Left lung (tissue), 10 donors: ENCODE data around the gene P2RX5. TPM values are rescaled to one million over a fixed set of nuclear protein-coding genes. Genes with fewer than 3 reads are reported as not detected.

Source experiments
- ATAC-seq: fragments of 200-7000 bp; cut with Tn5 transposase; one replicate; pipeline ENCODE4 v1.9.1; 2020; ENCODE audit warnings: moderate library complexity
- DNase-seq, 4 donors: peaks; one replicate each; pipeline ENCODE4 v3.0.0-alpha.2; 2013 to 2020
- H3K27ac ChIP-seq, 2 donors: fragments of 200-600 bp; sonication (generic) in 1 of 2; one replicate each; pipeline versions ENCODE4 v1.5.0 to v1.8.0; 2020 to 2021
- H3K27me3 ChIP-seq, 2 donors: fragments of 200-600 bp; sonication (generic) in 1 of 2; one replicate each; pipeline versions ENCODE4 v1.5.0 to v1.8.0; 2020 to 2021
- H3K36me3 ChIP-seq, 2 donors: fragments of 200-600 bp; sonication (generic) in 1 of 2; one replicate each; pipeline versions ENCODE4 v1.5.0 to v1.8.0; 2020 to 2021
- H3K4me1 ChIP-seq, 2 donors: fragments of 200-600 bp; one replicate each; pipeline ENCODE4 v1.8.0; 2021
- H3K4me3 ChIP-seq, 2 donors: fragments of 200-600 bp; sonication (generic) in 1 of 2; one replicate each; pipeline versions ENCODE4 v1.5.0 to v1.8.0; 2020 to 2021; ENCODE audit warnings: mild to moderate bottlenecking in 1 of 2
- H3K9me3 ChIP-seq, 2 donors: fragments of 200-600 bp; sonication (generic) in 1 of 2; one replicate each; pipeline versions ENCODE4 v1.5.0 to v1.8.0; 2020 to 2021
- intact Hi-C, 2 donors: fragments of 100-400 bp; cut with DNase I; formaldehyde crosslinking; loops; one replicate each; pipeline versions ENCODE4 v1.11.2 to v1.14.2; 2022
- polyA plus RNA-seq, 6 donors: library from polyadenylated mRNA; unstranded; fragments of 120-200 nt; gene quantifications; one replicate each; pipeline ENCODE4 v1.2.1, GENCODE V29; 2013; ENCODE audit not compliant: insufficient read length in 6 of 6
- total RNA-seq, 2 donors: library from RNA; stranded (reverse); fragmentation: NEBNext Ultra II Directional; extraction: Animal tissue kit (Norgen Biotek cat#: 25700); gene quantifications; one replicate each; pipeline ENCODE4 v1.2.1, GENCODE V29; 2021
- TF ChIP-seq, protein P1 (sequence below), 2 donors: fragments of 200-600 bp; sonication (generic) in 1 of 2; IDR thresholded peaks; one replicate each; pipeline versions ENCODE4 v1.5.0 to v1.8.0; 2021; ENCODE audit warnings: antibody characterized with exemption in 2 of 2
- donor health status: DM: no; HTN: yes; CAD: no.
- donor health status: DM: no; HTN: no; CAD: no.

P2RX5 gene
- total and polyA plus RNA-seq, 8 donors, result 0.16 to 2.1 (median 0.37) TPM

DNA sequence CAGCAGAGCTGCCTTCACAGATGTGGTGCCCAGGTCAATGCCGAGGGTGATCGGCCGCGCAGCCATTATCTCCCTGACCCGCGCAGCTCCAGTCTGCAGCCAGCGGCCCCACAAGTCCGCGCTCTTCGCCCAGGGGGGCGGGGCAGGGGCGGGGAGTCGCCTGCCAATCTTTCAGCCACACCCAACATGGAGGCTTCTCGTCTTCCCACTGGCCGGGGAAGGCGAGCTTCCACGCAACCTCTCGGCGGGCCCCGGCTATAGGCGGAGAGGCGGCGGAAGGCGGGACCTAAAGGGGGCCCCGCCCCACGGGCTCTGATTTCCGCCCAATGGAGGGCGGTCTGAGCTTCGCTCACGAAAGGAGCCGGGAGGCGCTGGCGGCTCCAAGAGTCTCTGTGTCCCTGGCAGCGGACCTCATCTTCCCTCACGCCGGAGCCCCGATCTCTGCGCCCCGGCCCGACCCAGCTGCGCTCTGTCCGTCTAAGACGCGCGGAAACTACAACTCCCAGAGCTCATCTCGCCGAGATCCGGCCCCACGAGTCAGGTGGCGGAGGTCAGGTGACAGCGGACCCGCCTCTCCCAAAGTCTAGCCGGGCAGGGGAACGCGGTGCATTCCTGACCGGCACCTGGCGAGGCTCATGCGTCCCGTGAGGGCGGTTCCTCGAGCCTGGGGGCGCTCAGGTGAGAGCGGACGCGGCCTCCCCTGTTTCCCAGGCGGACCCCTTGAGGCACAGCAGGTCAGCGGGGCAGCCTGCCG, 59.6 kb downstream of the P2RX5 start, which contains the start of the genes CTNS and SHPK:
Gene CTNS, plus strand, starts transcription at position 607 of the 754 bp plus-strand sequence. CDS start 3,447 bp downstream, outside the sequence.
Gene SHPK, minus strand, starts transcription at position 97 of the 754 bp plus-strand sequence. Its CDS starts 31 bp downstream, at position 66.
- Histone ChIP-seq H3K4me1 (peaks cover 6 to 42% of the 10 kb centered on the region in 2 donors), H3K36me3 (peaks cover 0 to 5% of the 10 kb centered on the region in 2 donors), H3K9me3 (no peaks in the 10 kb centered on the region), H3K27me3 (no peaks in the 10 kb centered on the region), H3K27ac (peak within 1 kb of the TSS; percentile 97 to 99), H3K4me3 (peak within 1 kb of the TSS; percentile 97 to 98)
- ATAC-seq (peak; percentile 98), DNase-seq (peak; percentile 93 to 99 (median 98))
- intact Hi-C loops, result no loop called here
- TF ChIP-seq, protein P1, sequence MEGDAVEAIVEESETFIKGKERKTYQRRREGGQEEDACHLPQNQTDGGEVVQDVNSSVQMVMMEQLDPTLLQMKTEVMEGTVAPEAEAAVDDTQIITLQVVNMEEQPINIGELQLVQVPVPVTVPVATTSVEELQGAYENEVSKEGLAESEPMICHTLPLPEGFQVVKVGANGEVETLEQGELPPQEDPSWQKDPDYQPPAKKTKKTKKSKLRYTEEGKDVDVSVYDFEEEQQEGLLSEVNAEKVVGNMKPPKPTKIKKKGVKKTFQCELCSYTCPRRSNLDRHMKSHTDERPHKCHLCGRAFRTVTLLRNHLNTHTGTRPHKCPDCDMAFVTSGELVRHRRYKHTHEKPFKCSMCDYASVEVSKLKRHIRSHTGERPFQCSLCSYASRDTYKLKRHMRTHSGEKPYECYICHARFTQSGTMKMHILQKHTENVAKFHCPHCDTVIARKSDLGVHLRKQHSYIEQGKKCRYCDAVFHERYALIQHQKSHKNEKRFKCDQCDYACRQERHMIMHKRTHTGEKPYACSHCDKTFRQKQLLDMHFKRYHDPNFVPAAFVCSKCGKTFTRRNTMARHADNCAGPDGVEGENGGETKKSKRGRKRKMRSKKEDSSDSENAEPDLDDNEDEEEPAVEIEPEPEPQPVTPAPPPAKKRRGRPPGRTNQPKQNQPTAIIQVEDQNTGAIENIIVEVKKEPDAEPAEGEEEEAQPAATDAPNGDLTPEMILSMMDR (IDR thresholded peaks at IDR 0.05), result no peak

DNA sequence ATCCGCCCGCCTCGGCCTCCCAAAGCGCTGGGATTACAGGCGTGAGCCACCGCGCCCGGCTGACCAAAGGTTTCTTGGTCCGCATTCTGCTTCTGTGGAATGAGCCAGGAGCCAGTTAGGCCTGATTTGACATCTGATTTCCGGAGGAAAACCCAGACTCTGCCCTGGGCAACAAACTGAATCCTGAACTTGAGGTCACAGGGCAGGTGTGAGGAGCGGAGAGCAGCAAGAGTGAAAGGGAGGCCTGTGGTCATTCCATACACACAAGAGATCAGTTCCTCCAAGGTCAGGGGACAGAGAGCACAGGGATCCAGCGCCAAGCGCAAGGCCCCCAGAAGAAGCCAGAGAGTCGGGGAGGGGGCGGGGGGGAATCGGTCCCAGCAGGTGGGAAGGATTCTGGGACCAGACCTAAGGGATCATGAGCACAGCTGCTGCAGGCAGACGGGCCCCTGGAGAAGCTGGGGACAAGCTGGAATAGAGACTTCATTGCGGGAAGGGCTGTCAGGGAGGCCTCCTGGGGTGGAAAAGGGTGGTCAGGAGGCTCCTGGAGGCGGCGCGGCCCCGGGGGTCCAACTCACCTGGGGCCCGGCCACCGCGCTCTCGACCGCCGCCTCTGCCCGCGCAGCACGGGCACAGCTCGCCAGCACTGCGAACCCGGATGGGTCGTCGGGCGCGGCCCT, 60.3 kb downstream of the P2RX5 start:
- Histone ChIP-seq H3K27ac (peak overlapping the region; percentile 97 to 99), H3K4me3 (peak overlapping the region; percentile 97 to 98), H3K4me1 (peaks cover 5 to 42% of the 10 kb centered on the region in 2 donors), H3K27me3 (no peaks in the 10 kb centered on the region), H3K36me3 (no peaks in the 10 kb centered on the region), H3K9me3 (no peaks in the 10 kb centered on the region)
- no peak for DNase-seq
- intact Hi-C loops, result no loop called here
- TF ChIP-seq, protein P1 (IDR thresholded peaks at IDR 0.05), result no peak
- ATAC-seq, result peak; percentile 2

DNA sequence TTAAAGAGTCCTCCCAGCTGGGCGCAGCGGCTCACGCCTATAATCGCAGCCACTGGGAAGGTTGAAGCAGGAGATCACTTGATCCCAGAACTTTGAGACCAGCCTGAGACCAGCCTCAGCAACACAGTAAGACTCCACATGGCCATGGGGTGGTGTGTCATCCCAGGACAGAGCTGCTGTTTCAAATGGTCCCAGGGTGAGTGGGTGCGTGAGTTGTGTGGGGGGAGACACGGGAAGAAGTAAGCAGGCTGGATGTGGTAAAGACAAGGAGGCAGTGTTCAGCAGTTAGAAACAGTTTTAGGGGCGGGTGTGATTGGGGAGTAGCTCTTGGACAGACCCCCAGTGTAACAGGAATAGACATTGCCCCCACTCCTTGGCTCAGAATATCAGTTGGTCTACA, 63.7 kb downstream of the P2RX5 start:
- ATAC-seq (no peak), DNase-seq (no peak)
- Histone ChIP-seq H3K4me1 (peaks cover 2 to 24% of the 10 kb centered on the region in 2 donors), H3K36me3 (peaks cover 0 to 31% of the 10 kb centered on the region in 2 donors), H3K27ac (no peak overlapping the region), H3K27me3 (no peaks in the 10 kb centered on the region), H3K9me3 (no peaks in the 10 kb centered on the region), H3K4me3 (no peak overlapping the region)
- intact Hi-C loops, result no loop called here
- TF ChIP-seq, protein P1 (IDR thresholded peaks at IDR 0.05), result no peak

DNA sequence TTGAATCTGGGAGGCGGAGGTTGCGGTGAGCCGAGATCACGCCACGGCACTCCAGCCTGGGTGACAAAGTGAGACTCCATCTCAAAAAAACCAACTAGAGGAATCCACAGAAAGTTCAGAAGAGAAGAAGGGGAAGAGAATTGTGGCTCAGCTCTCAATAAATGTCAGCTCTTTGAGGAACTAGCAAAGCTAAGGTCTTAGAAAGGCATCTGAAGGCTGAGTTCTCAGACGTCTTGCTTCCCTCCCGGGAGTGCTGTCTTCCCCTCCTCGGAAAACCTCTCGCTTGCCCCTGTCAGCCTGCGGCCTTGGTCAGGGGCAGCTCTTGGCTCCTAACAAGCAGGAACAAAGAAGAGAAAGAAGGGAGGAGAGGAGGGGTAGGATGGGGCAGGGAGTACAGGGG, 65.2 kb downstream of the P2RX5 start:
- intact Hi-C loops, result no loop called here
- Histone ChIP-seq H3K4me3 (no peak overlapping the region), H3K4me1 (peaks cover 0 to 17% of the 10 kb centered on the region in 2 donors), H3K27me3 (no peaks in the 10 kb centered on the region), H3K36me3 (peaks cover 0 to 46% of the 10 kb centered on the region in 2 donors), H3K27ac (no peak overlapping the region), H3K9me3 (no peaks in the 10 kb centered on the region)
- DNase-seq (no peak), ATAC-seq (no peak)
- TF ChIP-seq, protein P1 (IDR thresholded peaks at IDR 0.05), result no peak

DNA sequence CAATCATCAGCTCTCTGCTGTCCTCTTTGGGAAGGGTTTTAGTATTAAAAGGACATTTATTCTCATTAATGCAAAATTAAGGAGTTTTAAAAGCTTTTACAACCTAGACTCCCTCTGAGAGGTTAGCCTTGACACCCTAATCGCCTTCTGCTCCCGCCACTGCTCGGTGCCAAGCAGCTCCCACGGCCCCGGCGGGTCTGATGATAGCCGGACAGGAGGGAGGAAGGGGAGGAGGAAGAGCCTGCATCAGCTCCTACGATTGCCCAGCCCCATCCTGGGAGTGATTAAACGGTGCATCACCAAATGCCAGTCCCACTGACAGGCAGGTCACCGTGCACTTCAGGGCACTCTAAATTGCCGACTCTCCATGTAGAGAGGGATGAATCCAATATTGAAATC, 68.2 kb downstream of the P2RX5 start:
- intact Hi-C loops, result no loop called here
- no peak for DNase-seq
- TF ChIP-seq, protein P1 (IDR thresholded peaks at IDR 0.05), result no peak
- Histone ChIP-seq H3K27me3 (no peaks in the 10 kb centered on the region), H3K9me3 (no peaks in the 10 kb centered on the region), H3K27ac (no peak overlapping the region), H3K36me3 (peaks cover 0 to 76% of the 10 kb centered on the region in 2 donors), H3K4me3 (no peak overlapping the region), H3K4me1 (no peaks in the 10 kb centered on the region)
- ATAC-seq, result no peak
